Endothelial cell of umbilical vein (primary cell): ENCODE measurements around the gene HBM. TPM values are rescaled to one million over a fixed set of nuclear protein-coding genes. Genes with fewer than 3 reads are reported as not detected.

Experiments used
- BruUV-seq: library from RNA; stranded (reverse); fragments of 400-500 nt; replicated peaks from 2 replicates; lab custom pipeline; 2021; lab: Mats Ljungman, UMichigan
- CTCF ChIA-PET: fragments of 300-600, 350-600 bp; sonication (Branson Sonifier 250); formaldehyde crosslinking; loops from one replicate; lab custom pipeline; 2021; ENCODE audit warnings: antibody characterized with exemption, inconsistent platforms; lab: Charles Lee
- POLR2A ChIA-PET: fragments of 300-600, 350-600 bp; sonication (Branson Sonifier 250); formaldehyde crosslinking; loops from one replicate; lab custom pipeline; 2021; ENCODE audit warnings: antibody characterized with exemption, inconsistent platforms; lab: Charles Lee
- DNase-seq: peaks from one replicate; pipeline ENCODE4 v3.0.0-alpha.2; 2011; ENCODE audit warnings: low read depth, low spot score
- FAIRE-seq: peaks from 2 replicates; lab custom pipeline; 2011; peaks lifted over from hg19 to GRCh38; lab: Jason Lieb, UNC
- H2AFZ ChIP-seq: 2 replicates; pipeline ENCODE4 v1.6.0; 2012; ENCODE audit warnings: low read depth, low read length, control low read depth, inconsistent platforms
- H3K27ac ChIP-seq: 2 replicates; pipeline ENCODE4 v1.5.1; 2011; ENCODE audit warnings: low read depth, mild to moderate bottlenecking, control low read depth, low read length, moderate library complexity; ENCODE audit not compliant: insufficient read depth
- H3K27me3 ChIP-seq, 2 experiments: 2 replicates each; pipeline versions ENCODE4 v1.6.0 to v1.6.1; 2011; ENCODE audit warnings: low read length in 2 of 2, mixed read lengths in 1 of 2; ENCODE audit not compliant: control insufficient read depth in 2 of 2, insufficient read depth in 2 of 2
- H3K36me3 ChIP-seq, 2 experiments: 2 replicates in 1 of 2; 3 replicates in 1 of 2; pipeline ENCODE4 v1.5.1; 2011; ENCODE audit warnings: low read length in 2 of 2, mild to moderate bottlenecking in 1 of 2, moderate library complexity in 1 of 2; ENCODE audit not compliant: control insufficient read depth in 2 of 2, insufficient read depth in 2 of 2; ENCODE audit errors: extremely low read depth in 1 of 2
- H3K4me1 ChIP-seq: 3 replicates; pipeline ENCODE4 v1.5.1; 2011; ENCODE audit warnings: mild to moderate bottlenecking, low read length; ENCODE audit not compliant: control insufficient read depth, insufficient read depth; ENCODE audit errors: extremely low read depth
- H3K4me2 ChIP-seq: 2 replicates; pipeline ENCODE4 v1.6.1; 2011; ENCODE audit warnings: low read length, control low read depth, mixed read lengths; ENCODE audit not compliant: insufficient read depth
- H3K4me3 ChIP-seq, 3 experiments: fragments of 200-600 bp in 1 of 3; sonication (generic), shearing (Covaris generic) in 1 of 3; replicated peaks in 1 of 3; 2 replicates each; pipeline ENCODE4 v1.5.1; 2011 to 2016; ENCODE audit warnings: control low read depth in 3 of 3, low read length in 3 of 3, mild to moderate bottlenecking in 2 of 3, inconsistent platforms in 1 of 3, low read depth in 1 of 3, moderate library complexity in 1 of 3; ENCODE audit not compliant: insufficient read depth in 1 of 3
- H3K79me2 ChIP-seq: 2 replicates; pipeline ENCODE4 v1.6.0; 2012; ENCODE audit warnings: low read length, inconsistent platforms; ENCODE audit not compliant: control insufficient read depth, insufficient read depth
- H3K9ac ChIP-seq: replicated peaks from 2 replicates; pipeline ENCODE3; 2011; ENCODE audit warnings: low read length, control low read depth; ENCODE audit not compliant: insufficient read depth; ENCODE audit errors: extremely low read depth
- H3K9me1 ChIP-seq: replicated peaks from 3 replicates; pipeline ENCODE4 v1.6.0; 2011; ENCODE audit warnings: mild to moderate bottlenecking, low read length; ENCODE audit not compliant: control insufficient read depth, insufficient read depth; ENCODE audit errors: extremely low read depth
- H3K9me3 ChIP-seq: replicated peaks from 2 replicates; pipeline ENCODE4 v1.5.1; 2012; ENCODE audit warnings: low read length, inconsistent platforms; ENCODE audit not compliant: control insufficient read depth, insufficient read depth
- H4K20me1 ChIP-seq: replicated peaks from 2 replicates; pipeline ENCODE3; 2011; ENCODE audit warnings: mild to moderate bottlenecking, low read length; ENCODE audit not compliant: control insufficient read depth, insufficient read depth; ENCODE audit errors: extremely low read depth
- CTCF ChIP-seq, 2 donors: IDR thresholded peaks; 1 replicate in 1 of 2; 2 replicates in 1 of 2; pipeline ENCODE4 v1.5.1; 2011; ENCODE audit warnings: low read length in 2 of 2, mild to moderate bottlenecking in 2 of 2, moderate library complexity in 2 of 2, control low read depth in 1 of 2, inconsistent platforms in 1 of 2, low read depth in 1 of 2; ENCODE audit not compliant: insufficient read depth in 1 of 2; ENCODE audit errors: extremely low read depth in 1 of 2
- EZH2 ChIP-seq: IDR thresholded peaks from 2 replicates; pipeline ENCODE4 v1.6.1; 2012; ENCODE audit warnings: borderline replicate concordance, low read depth, mild to moderate bottlenecking, moderate library complexity, low read length, inconsistent platforms; ENCODE audit not compliant: severe bottlenecking
- FOS ChIP-seq: IDR thresholded peaks from 2 replicates; pipeline ENCODE4 v1.6.1; 2011; ENCODE audit warnings: mild to moderate bottlenecking, low read length, moderate library complexity, borderline replicate concordance; ENCODE audit not compliant: insufficient read depth
- GATA2 ChIP-seq: IDR thresholded peaks from 2 replicates; pipeline ENCODE4 v1.7.0; 2011; ENCODE audit warnings: low read depth, mild to moderate bottlenecking, moderate library complexity, mixed read lengths, low read length; ENCODE audit not compliant: insufficient read length, insufficient read depth
- JUN ChIP-seq: IDR thresholded peaks from 2 replicates; pipeline ENCODE4 v1.6.1; 2011; ENCODE audit warnings: borderline replicate concordance, low read depth; ENCODE audit not compliant: insufficient read length, insufficient read depth
- MYC ChIP-seq: IDR thresholded peaks from one replicate; pipeline ENCODE4 v1.6.1; 2011; ENCODE audit warnings: mild to moderate bottlenecking, low read depth, low read length
- POLR2A ChIP-seq: IDR thresholded peaks from 2 replicates; pipeline ENCODE4 v1.6.1; 2012; ENCODE audit warnings: low read depth, mild to moderate bottlenecking, control low read depth, low read length
- POLR2AphosphoS5 ChIP-seq: IDR thresholded peaks from 2 replicates; pipeline ENCODE4 v1.6.1; 2012; ENCODE audit warnings: low read depth, mild to moderate bottlenecking, control low read depth, low read length, moderate library complexity; ENCODE audit not compliant: insufficient read depth
- dilution Hi-C: fragments of 300-500 bp; cut with MboI; formaldehyde crosslinking; loops from one replicate; pipeline ENCODE4 v1.15.0; 2019; ENCODE audit warnings: low sequenced_read_pairs; ENCODE audit not compliant: extremely low pct_ligation_motif_present
- intact Hi-C: fragments of 100-400 bp; cut with micrococcal nuclease; formaldehyde crosslinking; loops from one replicate; pipeline ENCODE4 v1.10.0; 2022
- polyA plus RNA-seq, 4 experiments: library from polyadenylated mRNA; depleted of rRNA in 3 of 4; stranded (reverse) in 3 of 4; unstranded in 1 of 4; fragments of >200 nt; gene quantifications; 2 replicates each; pipeline versions ENCODE4 v1.2.1 to v1.2.3, GENCODE V29; 2011 to 2012; ENCODE audit warnings: missing spikeins in 1 of 4
- total RNA-seq: library from RNA; stranded (reverse); gene quantifications from 2 replicates; pipeline ENCODE4 v1.2.3, GENCODE V29; 2021
- TF ChIP-seq, protein P1 (sequence below): IDR thresholded peaks from 2 replicates; pipeline ENCODE4 v1.6.1; 2011; ENCODE audit not compliant: insufficient read depth, insufficient read length

The HBM gene
- total and polyA plus RNA-seq, 2 donors (not counting 3 experiments of a cell fraction or from before 2014, with no cell fraction given) = not detected

- TF ChIP-seq, protein P1, sequence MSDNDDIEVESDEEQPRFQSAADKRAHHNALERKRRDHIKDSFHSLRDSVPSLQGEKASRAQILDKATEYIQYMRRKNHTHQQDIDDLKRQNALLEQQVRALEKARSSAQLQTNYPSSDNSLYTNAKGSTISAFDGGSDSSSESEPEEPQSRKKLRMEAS = no peak
- TF ChIP-seq GATA2 (no peak), JUN (no peak), POLR2A (no peak), FOS (no peak), CTCF (IDR thresholded peaks at IDR 0.05; ENCODE audit: extremely low read depth in 1 of 2, insufficient read depth in 1 of 2, low read depth in 1 of 2, low read length in 2 of 2) (no peak), MYC (no peak), EZH2 (no peak), POLR2AphosphoS5 (no peak)
- no peaks in the 10 kb centered on the region for H3K79me2 ChIP-seq
- dilution Hi-C loops (no loop called here), intact Hi-C loops (no loop called here)
- H3K4me1 ChIP-seq = peaks cover 9% of the 10 kb centered on the region
- H3K9ac ChIP-seq = peak overlapping the region; percentile 9
- peak overlapping the region; percentile 39 to 72 (median 45) for H3K4me3 ChIP-seq
- peak overlapping the region; percentile 98 for H2AFZ ChIP-seq
- no peaks in the 10 kb centered on the region for H3K36me3 ChIP-seq
- FAIRE-seq (no peak), DNase-seq (peak; percentile 50)
- no peaks in the 10 kb centered on the region for H3K9me3 ChIP-seq
- no peak overlapping the region for H3K27ac ChIP-seq
- CTCF ChIA-PET = interaction anchor here (1.3 kb wide), 1 partner anchor 58 kb away, joined by 4 read pairs; no protein-coding TSS in a partner anchor
- BruUV-seq = no TSS peak
- no peaks in the 10 kb centered on the region for H4K20me1 ChIP-seq
- H3K4me2 ChIP-seq = peak overlapping the region; percentile 88
- POLR2A ChIA-PET = no interaction called here
- H3K27me3 ChIP-seq = peaks cover 6 to 13% of the 10 kb centered on the region in 2 experiments
- no peaks in the 10 kb centered on the region for H3K9me1 ChIP-seq
These were observed 11.4 kb upstream of the HBM start for GRCh38 chr16:154217-155030.
